ENCODE data around the gene ASB2.

DNA sequence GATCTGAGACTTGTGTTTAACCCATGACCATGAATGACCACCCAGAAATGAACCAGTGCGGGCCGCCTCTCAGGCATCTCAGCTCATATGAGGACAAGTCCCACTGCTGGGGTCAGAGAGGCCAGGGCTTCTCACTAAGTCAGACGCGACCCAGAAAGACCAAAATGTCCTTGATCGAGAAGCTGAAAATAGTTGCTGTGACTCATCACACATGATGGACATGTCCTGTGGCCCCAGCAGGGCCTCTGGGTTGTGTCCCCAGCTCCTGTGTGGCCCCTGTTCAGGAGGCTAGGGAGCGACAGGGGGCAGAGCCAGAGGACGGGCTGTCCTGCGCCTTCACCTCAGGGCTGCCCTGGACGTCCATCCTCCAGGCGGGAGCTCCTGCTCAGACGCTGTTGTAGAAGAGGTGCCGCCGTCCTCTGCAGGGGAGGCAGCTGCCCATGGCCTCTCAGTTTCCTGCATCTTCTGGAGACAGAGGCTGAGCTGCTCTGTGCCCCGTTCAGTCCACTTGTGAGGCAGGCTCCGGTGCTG lies 78.2 kb downstream of the ASB2 start:
- TF ChIP-seq, protein P1, sequence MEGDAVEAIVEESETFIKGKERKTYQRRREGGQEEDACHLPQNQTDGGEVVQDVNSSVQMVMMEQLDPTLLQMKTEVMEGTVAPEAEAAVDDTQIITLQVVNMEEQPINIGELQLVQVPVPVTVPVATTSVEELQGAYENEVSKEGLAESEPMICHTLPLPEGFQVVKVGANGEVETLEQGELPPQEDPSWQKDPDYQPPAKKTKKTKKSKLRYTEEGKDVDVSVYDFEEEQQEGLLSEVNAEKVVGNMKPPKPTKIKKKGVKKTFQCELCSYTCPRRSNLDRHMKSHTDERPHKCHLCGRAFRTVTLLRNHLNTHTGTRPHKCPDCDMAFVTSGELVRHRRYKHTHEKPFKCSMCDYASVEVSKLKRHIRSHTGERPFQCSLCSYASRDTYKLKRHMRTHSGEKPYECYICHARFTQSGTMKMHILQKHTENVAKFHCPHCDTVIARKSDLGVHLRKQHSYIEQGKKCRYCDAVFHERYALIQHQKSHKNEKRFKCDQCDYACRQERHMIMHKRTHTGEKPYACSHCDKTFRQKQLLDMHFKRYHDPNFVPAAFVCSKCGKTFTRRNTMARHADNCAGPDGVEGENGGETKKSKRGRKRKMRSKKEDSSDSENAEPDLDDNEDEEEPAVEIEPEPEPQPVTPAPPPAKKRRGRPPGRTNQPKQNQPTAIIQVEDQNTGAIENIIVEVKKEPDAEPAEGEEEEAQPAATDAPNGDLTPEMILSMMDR (conservative IDR thresholded peaks at IDR 0.05; ENCODE audit: low read depth, low read length) = no peak
- no peak for TF ChIP-seq RAD21 (IDR thresholded peaks at IDR 0.05; ENCODE audit: low read length)
- TF ChIP-seq POLR2A (IDR thresholded peaks at IDR 0.05; ENCODE audit: low read depth, low read length) = no peak
- TF ChIP-seq MXI1 (IDR thresholded peaks at IDR 0.05; ENCODE audit: borderline replicate concordance, low read depth, low read length) = no peak
- no peak for TF ChIP-seq CEBPB (IDR thresholded peaks at IDR 0.05; ENCODE audit: low read depth, low read length)
- TF ChIP-seq, protein P2, sequence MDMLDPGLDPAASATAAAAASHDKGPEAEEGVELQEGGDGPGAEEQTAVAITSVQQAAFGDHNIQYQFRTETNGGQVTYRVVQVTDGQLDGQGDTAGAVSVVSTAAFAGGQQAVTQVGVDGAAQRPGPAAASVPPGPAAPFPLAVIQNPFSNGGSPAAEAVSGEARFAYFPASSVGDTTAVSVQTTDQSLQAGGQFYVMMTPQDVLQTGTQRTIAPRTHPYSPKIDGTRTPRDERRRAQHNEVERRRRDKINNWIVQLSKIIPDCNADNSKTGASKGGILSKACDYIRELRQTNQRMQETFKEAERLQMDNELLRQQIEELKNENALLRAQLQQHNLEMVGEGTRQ (IDR thresholded peaks at IDR 0.05; ENCODE audit: low read depth, low read length) = no peak
- no peak for TF ChIP-seq MAFK (IDR thresholded peaks at IDR 0.05; ENCODE audit: low read depth, low read length)
- no peak for TF ChIP-seq SMC3 (IDR thresholded peaks at IDR 0.05; ENCODE audit: low read depth, low read length)
- TF ChIP-seq BHLHE40 (IDR thresholded peaks at IDR 0.05; ENCODE audit: low read depth, low read length) = no peak
- TF ChIP-seq RFX5 (IDR thresholded peaks at IDR 0.05; ENCODE audit: low read depth, low read length) = no peak
- TF ChIP-seq CHD1 (IDR thresholded peaks at IDR 0.05; ENCODE audit: low read depth, low read length) = no peak
- TF ChIP-seq FOS (IDR thresholded peaks at IDR 0.05; ENCODE audit: low read depth, low read length) = no peak
- no peak for TF ChIP-seq MAZ (IDR thresholded peaks at IDR 0.05; ENCODE audit: borderline replicate concordance, low read depth, low read length)
- TF ChIP-seq, protein P3, sequence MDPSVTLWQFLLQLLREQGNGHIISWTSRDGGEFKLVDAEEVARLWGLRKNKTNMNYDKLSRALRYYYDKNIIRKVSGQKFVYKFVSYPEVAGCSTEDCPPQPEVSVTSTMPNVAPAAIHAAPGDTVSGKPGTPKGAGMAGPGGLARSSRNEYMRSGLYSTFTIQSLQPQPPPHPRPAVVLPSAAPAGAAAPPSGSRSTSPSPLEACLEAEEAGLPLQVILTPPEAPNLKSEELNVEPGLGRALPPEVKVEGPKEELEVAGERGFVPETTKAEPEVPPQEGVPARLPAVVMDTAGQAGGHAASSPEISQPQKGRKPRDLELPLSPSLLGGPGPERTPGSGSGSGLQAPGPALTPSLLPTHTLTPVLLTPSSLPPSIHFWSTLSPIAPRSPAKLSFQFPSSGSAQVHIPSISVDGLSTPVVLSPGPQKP (IDR thresholded peaks at IDR 0.05; ENCODE audit: borderline replicate concordance, low read depth, low read length) = no peak

All from IMR-90 (cell line).